Activated CD8-positive, alpha-beta memory T cell treated with anti-CD3 and anti-CD28 coated beads, Interleukin-2, amount 10 ng/mL, durations not matched to agents 7 days and 5 days (primary cell): ENCODE measurements around the gene PRR15L. TPM values are rescaled to one million over a fixed set of nuclear protein-coding genes. Genes with fewer than 3 reads are reported as not detected.
"Not testable (repeated sequence)": the region's sequence is repeated elsewhere in the genome, so short reads cannot be mapped to it uniquely, and the experiment has no call there.

ENCODE experiments used
- ATAC-seq: fragments of 150-1000 bp; cut with Tn5 transposase; one replicate; pipeline ENCODE4 v1.10.0; 2021; ENCODE audit warnings: moderate library complexity
- CTCF ChIA-PET: fragments of 350-600 bp; sonication (Branson Sonifier 250); formaldehyde crosslinking; loops from one replicate; lab custom pipeline; 2021; ENCODE audit warnings: antibody characterized with exemption; lab: Charles Lee
- DNase-seq: peaks from one replicate; pipeline ENCODE4 v3.0.0-alpha.2; 2020
- H3K27ac Mint-ChIP-seq: one replicate; pipeline ENCODE4 v1.8.0; 2021; ENCODE audit warnings: mild to moderate bottlenecking, mixed read lengths
- H3K27me3 Mint-ChIP-seq: one replicate; pipeline ENCODE4 v1.8.0; 2021; ENCODE audit warnings: mixed read lengths
- H3K36me3 Mint-ChIP-seq: one replicate; pipeline ENCODE4 v1.8.0; 2021; ENCODE audit warnings: mild to moderate bottlenecking, mixed read lengths
- H3K4me1 Mint-ChIP-seq: one replicate; pipeline ENCODE4 v1.8.0; 2021; ENCODE audit warnings: mixed read lengths
- H3K4me3 Mint-ChIP-seq: one replicate; pipeline ENCODE4 v1.8.0; 2021; ENCODE audit warnings: mild to moderate bottlenecking, moderate library complexity, mixed read lengths
- H3K9me3 Mint-ChIP-seq: one replicate; pipeline ENCODE4 v1.8.0; 2022; ENCODE audit warnings: low read depth, mixed read lengths
- total RNA-seq, 2 experiments: library from RNA; stranded (reverse); gene quantifications; one replicate each; pipeline ENCODE4 v1.2.3, GENCODE V29; 2021

PRR15L gene
- total RNA-seq, 2 experiments from 2014 or later, result not detected

DNA sequence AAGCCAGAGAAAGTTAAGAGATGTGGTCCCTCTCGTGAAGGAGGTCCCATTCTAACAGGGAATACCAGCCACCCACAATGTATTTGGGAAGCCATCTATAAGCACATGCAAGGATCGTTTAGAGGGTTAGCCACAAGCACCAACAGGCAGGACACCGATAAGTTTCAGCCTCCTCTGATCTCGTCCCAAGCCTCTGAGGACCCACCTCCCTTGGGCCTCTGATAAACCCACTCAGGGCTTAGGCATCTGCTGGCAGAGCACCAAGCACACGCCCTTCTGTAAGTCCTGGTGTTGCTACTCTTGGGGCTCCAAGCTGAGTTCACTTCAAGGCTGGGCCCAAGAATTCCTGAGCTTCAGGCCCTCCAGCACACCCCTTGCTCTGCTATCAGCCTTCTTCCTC lies 21.7 kb downstream of the PRR15L start:
- CTCF ChIA-PET, result interaction anchor here (1.2 to 3.6 kb wide), 3 partner anchors 10 to 44 kb away, joined by 3 to 23 read pairs (median 9); no protein-coding TSS in a partner anchor
- Mint-ChIP-seq H3K9me3 (no peaks in the 10 kb centered on the region), H3K4me3 (no peak overlapping the region), H3K27ac (no peak overlapping the region), H3K36me3 (peaks cover 3% of the 10 kb centered on the region), H3K4me1 (peaks cover 19% of the 10 kb centered on the region), H3K27me3 (no peaks in the 10 kb centered on the region)
- DNase-seq (no peak), ATAC-seq (no peak)

DNA sequence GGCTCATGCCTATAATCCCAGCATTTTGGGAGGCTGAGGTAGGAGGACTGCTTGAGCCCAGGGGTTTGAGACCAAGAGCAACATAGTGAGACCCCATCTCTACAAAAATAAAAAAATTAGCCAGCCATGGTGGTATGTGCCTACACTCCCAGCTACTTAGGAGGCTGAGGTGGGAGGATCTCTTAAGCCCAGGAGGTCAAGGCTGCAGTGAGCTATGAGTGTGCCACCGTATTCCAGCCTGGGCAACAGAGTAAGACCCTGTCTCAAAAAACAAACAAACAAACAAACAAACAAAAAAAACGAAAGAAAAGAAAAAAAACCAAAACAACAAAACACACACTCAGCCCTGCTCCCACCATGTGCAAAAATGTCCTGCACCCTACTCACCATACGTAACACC lies 22.2 kb downstream of the PRR15L start:
- H3K36me3 Mint-ChIP-seq, ATAC-seq, H3K4me3 Mint-ChIP-seq, DNase-seq, H3K27me3 Mint-ChIP-seq, H3K9me3 Mint-ChIP-seq, H3K27ac Mint-ChIP-seq: not testable (repeated sequence)
- CTCF ChIA-PET, result interaction anchor here (2.5 to 3.6 kb wide), 2 partner anchors 11 to 15 kb away, joined by 9 to 23 read pairs; no protein-coding TSS in a partner anchor
- peaks cover 16% of the 10 kb centered on the region for H3K4me1 Mint-ChIP-seq

GRCh38 chr17:47934856-47935255 lies 22.8 kb downstream of the PRR15L start:
- Mint-ChIP-seq H3K4me3 (no peak overlapping the region), H3K27ac (no peak overlapping the region), H3K9me3 (no peaks in the 10 kb centered on the region), H3K27me3 (no peaks in the 10 kb centered on the region), H3K36me3 (peaks cover 1% of the 10 kb centered on the region), H3K4me1 (peaks cover 13% of the 10 kb centered on the region)
- DNase-seq (no peak), ATAC-seq (no peak)
- CTCF ChIA-PET, result interaction anchor here (2.5 to 3.6 kb wide), 2 partner anchors 11 to 15 kb away, joined by 9 to 23 read pairs; no protein-coding TSS in a partner anchor

- Mint-ChIP-seq H3K9me3 (no peaks in the 10 kb centered on the region), H3K4me3 (no peak overlapping the region), H3K4me1 (peaks cover 19% of the 10 kb centered on the region), H3K27ac (no peak overlapping the region), H3K27me3 (no peaks in the 10 kb centered on the region), H3K36me3 (peaks cover 7% of the 10 kb centered on the region)
- CTCF ChIA-PET, result interaction anchor here (1.0 to 1.3 kb wide), 4 partner anchors 12 to 39 kb away, joined by 3 to 4 read pairs (median 3); partner anchors contain the start of gene CDK5RAP3
- ATAC-seq, result no peak
- no peak for DNase-seq
Observed at GRCh38 chr17:47931848-47932247, 25.8 kb downstream of the PRR15L start.

DNA sequence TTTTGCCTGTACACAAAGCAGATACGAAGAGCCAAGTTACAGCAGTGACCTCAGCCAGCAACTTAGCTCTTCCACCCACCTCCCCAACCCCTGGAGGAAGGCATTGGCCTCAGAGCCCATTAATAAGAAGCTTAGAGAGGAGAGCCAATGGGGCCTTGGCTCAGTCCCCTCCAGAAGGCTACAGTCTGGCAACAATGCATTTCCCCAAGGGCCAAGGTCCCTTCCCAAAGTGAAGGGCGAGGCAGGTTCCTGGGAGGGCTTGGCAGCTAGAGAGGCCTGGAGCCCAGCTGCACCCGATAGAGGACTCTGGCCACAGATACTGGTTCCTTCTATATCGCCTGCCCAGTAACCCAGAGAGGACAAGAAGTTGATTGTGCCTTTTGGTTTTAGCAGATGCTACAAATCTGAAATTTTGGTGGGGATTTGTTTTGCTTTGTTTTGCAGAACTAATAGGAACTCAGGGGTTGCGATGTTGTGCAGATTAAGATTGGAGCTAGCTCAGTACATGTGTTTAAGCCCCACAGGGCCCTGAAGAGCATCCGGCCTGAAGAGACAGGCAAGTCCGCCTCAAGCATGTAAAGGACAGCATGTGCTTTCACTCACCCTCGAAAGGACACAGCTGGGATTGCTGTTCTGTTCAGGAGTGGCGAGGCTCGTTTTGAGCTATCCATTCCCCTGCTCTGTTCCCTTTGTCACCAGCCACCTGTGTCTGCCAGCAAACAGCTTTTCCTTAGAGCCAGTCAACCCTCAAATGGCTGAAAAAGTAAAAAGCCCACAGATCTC lies 28.3 kb downstream of the PRR15L start:
- H3K36me3 Mint-ChIP-seq, result peaks cover 15% of the 10 kb centered on the region
- H3K9me3 Mint-ChIP-seq, result no peaks in the 10 kb centered on the region
- DNase-seq (no peak), ATAC-seq (no peak)
- no peaks in the 10 kb centered on the region for H3K27me3 Mint-ChIP-seq
- no peak overlapping the region for H3K4me3 Mint-ChIP-seq
- H3K27ac Mint-ChIP-seq, result no peak overlapping the region
- H3K4me1 Mint-ChIP-seq, result peaks cover 18% of the 10 kb centered on the region
- CTCF ChIA-PET, result interaction anchor here (0.7 to 2.6 kb wide), 4 partner anchors 18 to 1838 kb away, joined by 3 to 11 read pairs (median 3); no protein-coding TSS in a partner anchor

- Mint-ChIP-seq H3K27me3 (no peaks in the 10 kb centered on the region), H3K9me3 (no peaks in the 10 kb centered on the region), H3K4me3 (no peak overlapping the region), H3K27ac (no peak overlapping the region), H3K4me1 (peaks cover 18% of the 10 kb centered on the region), H3K36me3 (peaks cover 15% of the 10 kb centered on the region)
- ATAC-seq, result no peak
- no peak for DNase-seq
- CTCF ChIA-PET, result interaction anchor here (0.7 kb wide), 1 partner anchor 1837 kb away, joined by 3 read pairs; no protein-coding TSS in a partner anchor
Observed at GRCh38 chr17:47928415-47928814, 29.3 kb downstream of the PRR15L start.

GRCh38 chr17:47927821-47928400 lies 29.8 kb downstream of the PRR15L start:
- CTCF ChIA-PET, result no interaction called here
- H3K4me1 Mint-ChIP-seq, result peaks cover 18% of the 10 kb centered on the region
- peaks cover 15% of the 10 kb centered on the region for H3K36me3 Mint-ChIP-seq
- H3K27ac Mint-ChIP-seq, result no peak overlapping the region
- no peak for ATAC-seq
- H3K9me3 Mint-ChIP-seq, result no peaks in the 10 kb centered on the region
- no peak overlapping the region for H3K4me3 Mint-ChIP-seq
- no peak for DNase-seq
- no peaks in the 10 kb centered on the region for H3K27me3 Mint-ChIP-seq

DNA sequence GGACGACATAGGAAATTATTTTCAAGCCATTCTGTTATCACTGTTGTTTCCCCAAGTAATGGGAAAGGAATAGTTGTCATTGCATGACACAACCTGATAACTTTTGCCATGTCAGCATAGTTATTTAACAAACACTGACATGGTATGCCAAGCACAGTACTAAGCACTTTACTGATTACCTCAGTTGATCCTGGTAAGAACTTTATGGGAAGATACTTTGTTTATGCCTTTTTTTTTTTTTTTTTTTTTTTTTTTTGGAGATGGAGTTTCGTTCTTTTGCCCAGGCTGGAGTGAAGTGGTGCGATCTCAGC lies 32.0 kb downstream of the PRR15L start:
- ATAC-seq (no peak), DNase-seq (no peak)
- Mint-ChIP-seq H3K4me3 (no peak overlapping the region), H3K27ac (no peak overlapping the region), H3K4me1 (peaks cover 14% of the 10 kb centered on the region), H3K27me3 (no peaks in the 10 kb centered on the region), H3K9me3 (no peaks in the 10 kb centered on the region), H3K36me3 (peaks cover 19% of the 10 kb centered on the region)
- CTCF ChIA-PET, result interaction anchor here (0.6 to 1.6 kb wide), 3 partner anchors 16 to 227 kb away, joined by 3 to 5 read pairs (median 3); partner anchors contain the start of gene PNPO

GRCh38 chr17:47924785-47925677 lies 32.7 kb downstream of the PRR15L start:
- Mint-ChIP-seq H3K9me3 (no peaks in the 10 kb centered on the region), H3K27ac (no peak overlapping the region), H3K4me3 (no peak overlapping the region), H3K4me1 (peaks cover 14% of the 10 kb centered on the region), H3K36me3 (peaks cover 19% of the 10 kb centered on the region), H3K27me3 (no peaks in the 10 kb centered on the region)
- CTCF ChIA-PET, result interaction anchor here (1.0 to 1.6 kb wide), 2 partner anchors 16 to 24 kb away, joined by 5 read pairs; partner anchors contain the start of gene PNPO
- DNase-seq (no peak), ATAC-seq (no peak)

GRCh38 chr17:47919889-47920288 lies 37.8 kb downstream of the PRR15L start:
- H3K27ac Mint-ChIP-seq, H3K9me3 Mint-ChIP-seq, H3K27me3 Mint-ChIP-seq, CTCF ChIA-PET, H3K4me3 Mint-ChIP-seq, ATAC-seq, DNase-seq: not testable (repeated sequence)
- Mint-ChIP-seq H3K36me3 (peaks cover 13% of the 10 kb centered on the region), H3K4me1 (peaks cover 11% of the 10 kb centered on the region)

GRCh38 chr17:47918991-47919390 lies 38.7 kb downstream of the PRR15L start:
- no peak for DNase-seq
- peaks cover 11% of the 10 kb centered on the region for H3K4me1 Mint-ChIP-seq
- H3K27ac Mint-ChIP-seq, result no peak overlapping the region
- H3K36me3 Mint-ChIP-seq, result peaks cover 13% of the 10 kb centered on the region
- no peak overlapping the region for H3K4me3 Mint-ChIP-seq
- H3K27me3 Mint-ChIP-seq, result no peaks in the 10 kb centered on the region
- no peak for ATAC-seq
- H3K9me3 Mint-ChIP-seq, result no peaks in the 10 kb centered on the region
- CTCF ChIA-PET, result interaction anchor here (0.7 to 1.2 kb wide), 2 partner anchors 22 to 29 kb away, joined by 3 read pairs; partner anchors contain the start of gene PNPO

GRCh38 chr17:47918006-47918405 lies 39.7 kb downstream of the PRR15L start:
- H3K9me3 Mint-ChIP-seq, result no peaks in the 10 kb centered on the region
- DNase-seq (no peak), ATAC-seq (no peak)
- H3K4me1 Mint-ChIP-seq, result peaks cover 11% of the 10 kb centered on the region
- H3K36me3 Mint-ChIP-seq, result peaks cover 13% of the 10 kb centered on the region
- H3K4me3 Mint-ChIP-seq, result no peak overlapping the region
- H3K27ac Mint-ChIP-seq, result no peak overlapping the region
- CTCF ChIA-PET, result interaction anchor here (1.2 kb wide), 1 partner anchor 28 kb away, joined by 3 read pairs; no protein-coding TSS in a partner anchor
- H3K27me3 Mint-ChIP-seq, result no peaks in the 10 kb centered on the region

DNA sequence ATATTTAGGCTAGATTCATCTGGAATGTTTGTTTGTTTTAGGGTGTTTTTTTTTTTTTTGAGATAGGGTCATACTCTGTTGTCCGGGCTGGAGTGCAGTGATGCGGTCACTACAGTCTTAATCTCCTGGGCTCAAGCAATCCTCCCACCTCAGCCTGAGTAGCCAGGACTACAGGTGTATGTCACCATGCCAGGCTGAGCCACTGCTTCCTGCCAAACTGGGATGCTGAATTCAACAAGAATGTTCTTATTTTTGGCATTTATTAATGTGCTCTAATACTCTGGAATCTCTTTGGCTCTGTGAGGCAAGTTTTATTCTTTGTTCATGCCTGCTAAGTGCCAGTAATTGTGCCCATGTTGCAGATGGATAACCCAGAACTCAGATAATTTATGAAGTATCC lies 40.1 kb downstream of the PRR15L start:
- Mint-ChIP-seq H3K4me1 (peaks cover 11% of the 10 kb centered on the region), H3K9me3 (no peaks in the 10 kb centered on the region), H3K36me3 (peaks cover 13% of the 10 kb centered on the region), H3K27me3 (no peaks in the 10 kb centered on the region), H3K27ac (no peak overlapping the region), H3K4me3 (no peak overlapping the region)
- ATAC-seq (no peak), DNase-seq (no peak)
- CTCF ChIA-PET, result no interaction called here
